ENCODE data around the gene RPL13A. TPM values are rescaled to one million over a fixed set of nuclear protein-coding genes. Genes with fewer than 3 reads are reported as not detected.
"Not testable (repeated sequence)": the region's sequence is repeated elsewhere in the genome, so short reads cannot be mapped to it uniquely, and the experiment has no call there.

RPL13A gene
- total RNA-seq, 2 donors from 2014 or later: 2,414 to 3,956 TPM

DNA sequence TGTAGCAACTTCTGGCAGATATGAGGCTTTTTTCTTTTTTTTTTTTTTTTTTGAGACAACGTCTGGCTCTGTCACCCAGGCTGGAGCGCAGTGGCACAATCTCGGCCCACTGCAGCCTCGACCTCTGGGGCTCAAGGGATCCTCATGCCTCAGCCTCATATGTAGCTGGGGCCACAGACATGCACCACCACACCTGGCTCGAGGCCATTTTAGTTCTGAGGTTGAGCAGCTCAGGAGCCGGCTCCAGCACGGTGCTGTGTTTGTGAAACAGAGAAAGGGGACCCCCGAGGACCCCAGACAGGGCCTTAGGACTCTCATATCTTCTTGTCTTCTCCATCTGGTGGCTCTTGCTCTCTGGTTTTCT is 16.8 kb upstream of the RPL13A start:
- WGBS: 78% methylated on average over 8 of the region's 8 CpGs
- no peaks in the 10 kb centered on the region for H3K4me1 ChIP-seq (replicated peaks)
- TF ChIP-seq, protein P1, sequence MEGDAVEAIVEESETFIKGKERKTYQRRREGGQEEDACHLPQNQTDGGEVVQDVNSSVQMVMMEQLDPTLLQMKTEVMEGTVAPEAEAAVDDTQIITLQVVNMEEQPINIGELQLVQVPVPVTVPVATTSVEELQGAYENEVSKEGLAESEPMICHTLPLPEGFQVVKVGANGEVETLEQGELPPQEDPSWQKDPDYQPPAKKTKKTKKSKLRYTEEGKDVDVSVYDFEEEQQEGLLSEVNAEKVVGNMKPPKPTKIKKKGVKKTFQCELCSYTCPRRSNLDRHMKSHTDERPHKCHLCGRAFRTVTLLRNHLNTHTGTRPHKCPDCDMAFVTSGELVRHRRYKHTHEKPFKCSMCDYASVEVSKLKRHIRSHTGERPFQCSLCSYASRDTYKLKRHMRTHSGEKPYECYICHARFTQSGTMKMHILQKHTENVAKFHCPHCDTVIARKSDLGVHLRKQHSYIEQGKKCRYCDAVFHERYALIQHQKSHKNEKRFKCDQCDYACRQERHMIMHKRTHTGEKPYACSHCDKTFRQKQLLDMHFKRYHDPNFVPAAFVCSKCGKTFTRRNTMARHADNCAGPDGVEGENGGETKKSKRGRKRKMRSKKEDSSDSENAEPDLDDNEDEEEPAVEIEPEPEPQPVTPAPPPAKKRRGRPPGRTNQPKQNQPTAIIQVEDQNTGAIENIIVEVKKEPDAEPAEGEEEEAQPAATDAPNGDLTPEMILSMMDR (IDR thresholded peaks at IDR 0.05): no peak
- TF ChIP-seq POLR2AphosphoS5 (IDR thresholded peaks at IDR 0.05) (no peak), POLR2A (IDR thresholded peaks at IDR 0.05) (no peak)
- H3K9me3 ChIP-seq: no peaks in the 10 kb centered on the region
- H3K27ac ChIP-seq: no peak overlapping the region
- intact Hi-C loops (cut with DNase I): no loop called here
- H3K36me3 ChIP-seq: no peaks in the 10 kb centered on the region
- no peak for DNase-seq (ENCODE audit: low spot score)
- H3K4me3 ChIP-seq: no peak overlapping the region
- no peaks in the 10 kb centered on the region for H3K27me3 ChIP-seq (replicated peaks; ENCODE audit: insufficient read depth)

DNA sequence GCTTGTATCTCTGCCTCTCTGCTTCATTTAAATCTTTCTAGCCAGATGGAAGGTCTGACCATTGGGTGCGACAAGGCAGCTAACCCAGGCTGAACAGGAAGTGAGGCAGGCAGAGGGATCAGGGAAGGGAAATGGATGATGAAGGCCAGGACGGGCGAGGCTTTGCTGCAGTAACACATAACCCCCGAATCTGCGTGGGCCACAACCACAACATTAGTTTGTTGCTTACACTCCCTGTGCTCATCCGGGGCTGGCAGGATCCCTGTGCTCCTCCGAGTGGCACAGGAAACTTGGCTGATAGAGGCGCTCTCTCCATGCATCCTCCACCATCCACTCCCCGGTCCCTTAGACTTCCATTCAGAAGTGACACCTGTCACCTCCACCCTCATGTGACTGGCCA is 14.5 kb upstream of the RPL13A start:
- intact Hi-C loops (cut with DNase I): no loop called here
- H3K27me3 ChIP-seq (replicated peaks; ENCODE audit: insufficient read depth): no peaks in the 10 kb centered on the region
- H3K4me1 ChIP-seq (replicated peaks): no peaks in the 10 kb centered on the region
- TF ChIP-seq, protein P1 (IDR thresholded peaks at IDR 0.05): no peak
- TF ChIP-seq POLR2AphosphoS5 (IDR thresholded peaks at IDR 0.05): no peak
- TF ChIP-seq POLR2A (IDR thresholded peaks at IDR 0.05): no peak
- H3K9me3 ChIP-seq: no peaks in the 10 kb centered on the region
- H3K27ac ChIP-seq: no peak overlapping the region
- no peak overlapping the region for H3K4me3 ChIP-seq
- no peaks in the 10 kb centered on the region for H3K36me3 ChIP-seq
- DNase-seq (ENCODE audit: low spot score): no peak
- WGBS: 74% methylated on average over 9 of the region's 9 CpGs

DNA sequence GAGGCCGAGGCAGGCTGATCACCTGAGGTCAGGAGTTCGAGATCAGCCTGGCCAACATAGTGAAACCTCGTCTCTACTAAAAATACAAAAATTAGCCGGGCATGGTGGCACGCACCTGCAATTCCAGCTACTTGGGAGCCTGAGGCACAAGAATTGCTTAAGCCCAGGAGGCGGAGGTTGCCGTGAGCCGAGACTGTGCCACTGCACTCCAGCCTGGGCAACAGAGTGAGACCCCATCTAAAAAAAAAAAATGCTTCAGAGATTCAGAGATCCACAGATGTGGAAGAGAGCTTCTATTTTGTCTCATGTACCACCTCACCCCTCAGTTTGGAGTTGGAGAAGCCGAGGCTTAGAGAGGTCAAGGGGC is 13.9 kb upstream of the RPL13A start:
- H3K9me3 ChIP-seq; H3K4me3 ChIP-seq; H3K27me3 ChIP-seq (replicated peaks; ENCODE audit: insufficient read depth); intact Hi-C loops (cut with DNase I); H3K36me3 ChIP-seq; DNase-seq (ENCODE audit: low spot score); H3K4me1 ChIP-seq (replicated peaks): not testable (repeated sequence)
- 68% methylated on average over 9 of the region's 9 CpGs for WGBS
- H3K27ac ChIP-seq: peak overlapping the region; percentile 70 to 82

DNA sequence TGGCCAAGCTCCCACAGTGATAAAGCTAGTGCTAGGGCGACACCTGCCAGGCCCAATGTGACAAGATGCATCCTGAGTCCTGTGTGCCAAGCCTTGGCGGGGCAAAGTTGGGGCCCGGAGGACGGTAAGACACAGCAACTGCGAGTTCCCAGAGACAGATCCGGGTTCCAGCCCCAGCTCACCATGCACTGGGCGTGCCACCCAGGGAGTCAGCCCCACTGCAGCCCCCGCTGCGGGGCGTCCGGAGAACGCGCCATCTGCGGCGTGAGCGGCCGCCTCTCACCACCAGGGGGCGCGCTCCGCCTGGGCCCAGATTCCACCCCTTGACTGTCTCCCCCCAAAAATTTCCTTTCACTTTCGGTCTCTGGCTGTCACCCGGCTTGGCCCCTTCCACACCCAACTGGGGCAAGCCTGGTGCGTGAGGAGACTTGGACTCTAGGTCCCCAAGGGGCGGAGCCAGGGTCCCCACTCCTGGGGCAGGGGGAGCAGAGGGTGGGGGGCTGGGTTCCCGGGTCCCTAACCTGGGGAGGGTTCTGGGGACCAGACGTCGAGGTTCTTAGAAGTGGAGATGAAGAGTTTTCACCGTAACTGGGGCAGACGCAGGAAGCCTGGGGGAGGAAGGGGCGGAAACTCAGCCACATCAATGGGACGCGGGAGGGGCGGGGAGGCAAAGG is 13.4 kb upstream of the RPL13A start, which contains the start of gene FLT3LG:
Gene FLT3LG, plus strand, starts transcription at position 348 of the 674 bp plus-strand sequence. CDS start 425 bp downstream, outside the sequence.
- Histone ChIP-seq H3K4me1 (replicated peaks) (no peaks in the 10 kb centered on the region), H3K4me3 (peak within 1 kb of the TSS; percentile 52 to 83), H3K9me3 (no peaks in the 10 kb centered on the region), H3K27ac (peak within 1 kb of the TSS; percentile 70 to 82), H3K36me3 (no peaks in the 10 kb centered on the region), H3K27me3 (replicated peaks; ENCODE audit: insufficient read depth) (no peaks in the 10 kb centered on the region)
- TF ChIP-seq POLR2A (IDR thresholded peaks at IDR 0.05): peak; percentile 14
- peak; percentile 81 for TF ChIP-seq POLR2AphosphoS5 (IDR thresholded peaks at IDR 0.05)
- TF ChIP-seq, protein P1 (IDR thresholded peaks at IDR 0.05): peak; percentile 96 to 99 (median 99)
- intact Hi-C loops (cut with DNase I): no loop called here
- peak; percentile 56 for DNase-seq (ENCODE audit: low spot score)
- WGBS: under 1% methylated on average over 29 of the region's 33 CpGs

DNA sequence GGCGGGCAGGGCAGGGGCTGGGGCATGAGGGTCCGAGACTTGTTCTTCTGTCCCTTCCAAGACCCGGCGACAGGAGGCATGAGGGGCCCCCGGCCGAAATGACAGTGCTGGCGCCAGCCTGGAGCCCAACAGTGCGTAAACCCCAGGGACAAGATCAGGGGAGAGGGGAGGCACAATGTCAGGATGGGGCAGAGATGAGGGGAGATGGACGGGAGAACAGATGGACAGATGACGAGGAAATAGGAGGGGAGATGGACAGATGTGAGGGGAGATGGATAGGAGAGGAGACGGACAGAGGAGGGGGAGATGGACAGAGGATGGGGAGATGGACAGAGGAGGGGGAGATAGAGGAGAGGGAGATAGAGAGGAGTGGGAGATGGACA is 12.9 kb upstream of the RPL13A start:
- no peak for DNase-seq (ENCODE audit: low spot score)
- H3K27me3 ChIP-seq (replicated peaks; ENCODE audit: insufficient read depth): no peaks in the 10 kb centered on the region
- TF ChIP-seq, protein P1 (IDR thresholded peaks at IDR 0.05): no peak
- TF ChIP-seq POLR2AphosphoS5 (IDR thresholded peaks at IDR 0.05) (no peak), POLR2A (IDR thresholded peaks at IDR 0.05) (no peak)
- WGBS: 8% methylated on average over 11 of the region's 11 CpGs
- no peaks in the 10 kb centered on the region for H3K4me1 ChIP-seq (replicated peaks)
- no peaks in the 10 kb centered on the region for H3K9me3 ChIP-seq
- intact Hi-C loops (cut with DNase I): no loop called here
- peak overlapping the region; percentile 52 to 83 for H3K4me3 ChIP-seq
- no peaks in the 10 kb centered on the region for H3K36me3 ChIP-seq
- peak overlapping the region; percentile 70 to 82 for H3K27ac ChIP-seq

Measured in prostate gland (tissue), 2 donors.